ENCODE data around the gene LMX1A. TPM values are rescaled to one million over a fixed set of nuclear protein-coding genes. Genes with fewer than 3 reads are reported as not detected.

LMX1A gene
- not detected in 2 replicates for total RNA-seq (ENCODE audit: low replicate concordance)

GRCh38 chr1:165355977-165356811, at the start of gene LMX1A:
TSS of gene LMX1A (minus strand) at chr1:165356715. CDS start at chr1:165355559, 1,156 bp downstream.

Other genes with a start within 250 kb of the LMX1A start
- not detected in 2 replicates for gene RXRG, start 88.4 kb upstream of the LMX1A start, total RNA-seq (ENCODE audit: low replicate concordance)
- not detected in 2 replicates for gene LRRC52, start 187.3 kb upstream of the LMX1A start, total RNA-seq (ENCODE audit: low replicate concordance)

Measured in smooth muscle cell of the coronary artery (primary cell).